Upper lobe of left lung (tissue), 4 donors: Measurements from ENCODE around the gene VPS8.

ENCODE experiments used
- POLR2A ChIP-seq, 4 donors: fragments of 450-650 bp; IDR thresholded peaks; one replicate each; pipeline ENCODE4 v1.5.1; 2016 to 2017; ENCODE audit warnings: antibody characterized with exemption in 4 of 4, mild to moderate bottlenecking in 2 of 4
- POLR2AphosphoS5 ChIP-seq, 2 donors: sonication (generic); formaldehyde crosslinking; IDR thresholded peaks; one replicate each; pipeline ENCODE4 v1.5.1; 2017; ENCODE audit warnings: antibody characterized with exemption in 2 of 2
- TF ChIP-seq, protein P1 (sequence below), 6 experiments: fragments of 450-650 bp in 4 of 6; fragments of 200-600 bp in 2 of 6; sonication (generic) in 2 of 6; IDR thresholded peaks; one replicate each; pipeline ENCODE4 v1.5.1; 2016 to 2019; ENCODE audit warnings: antibody characterized with exemption in 6 of 6

DNA sequence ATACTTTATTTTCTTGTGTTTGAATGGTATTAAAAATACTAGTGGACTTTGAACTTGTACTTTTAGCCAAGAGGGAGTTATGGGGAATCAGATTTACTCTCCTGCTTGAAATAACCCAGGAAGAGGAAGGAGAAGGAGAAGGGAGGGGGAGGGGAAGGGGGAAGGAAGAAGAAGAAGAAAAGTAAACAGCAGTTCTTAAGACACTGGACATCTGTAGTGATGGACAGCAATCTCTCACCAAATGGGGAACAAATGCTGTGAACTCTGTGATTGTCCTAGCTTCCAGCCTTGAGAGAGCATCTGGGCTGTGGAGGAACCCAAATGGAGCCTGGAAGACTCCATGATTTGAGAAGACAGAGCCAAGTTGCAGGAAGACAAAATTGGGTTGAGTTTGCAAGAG is 52.0 kb downstream of the VPS8 start:
- TF ChIP-seq POLR2AphosphoS5 (IDR thresholded peaks at IDR 0.05) (no peak), POLR2A (IDR thresholded peaks at IDR 0.05) (no peak)
- TF ChIP-seq, protein P1, sequence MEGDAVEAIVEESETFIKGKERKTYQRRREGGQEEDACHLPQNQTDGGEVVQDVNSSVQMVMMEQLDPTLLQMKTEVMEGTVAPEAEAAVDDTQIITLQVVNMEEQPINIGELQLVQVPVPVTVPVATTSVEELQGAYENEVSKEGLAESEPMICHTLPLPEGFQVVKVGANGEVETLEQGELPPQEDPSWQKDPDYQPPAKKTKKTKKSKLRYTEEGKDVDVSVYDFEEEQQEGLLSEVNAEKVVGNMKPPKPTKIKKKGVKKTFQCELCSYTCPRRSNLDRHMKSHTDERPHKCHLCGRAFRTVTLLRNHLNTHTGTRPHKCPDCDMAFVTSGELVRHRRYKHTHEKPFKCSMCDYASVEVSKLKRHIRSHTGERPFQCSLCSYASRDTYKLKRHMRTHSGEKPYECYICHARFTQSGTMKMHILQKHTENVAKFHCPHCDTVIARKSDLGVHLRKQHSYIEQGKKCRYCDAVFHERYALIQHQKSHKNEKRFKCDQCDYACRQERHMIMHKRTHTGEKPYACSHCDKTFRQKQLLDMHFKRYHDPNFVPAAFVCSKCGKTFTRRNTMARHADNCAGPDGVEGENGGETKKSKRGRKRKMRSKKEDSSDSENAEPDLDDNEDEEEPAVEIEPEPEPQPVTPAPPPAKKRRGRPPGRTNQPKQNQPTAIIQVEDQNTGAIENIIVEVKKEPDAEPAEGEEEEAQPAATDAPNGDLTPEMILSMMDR (IDR thresholded peaks at IDR 0.05), result no peak
